SH-SY5Y (cell line): ENCODE results near the gene TMEM167B.

Experiments used
- GATA2 ChIP-seq: IDR thresholded peaks from 2 replicates; pipeline ENCODE4 v1.6.1; 2011; ENCODE audit warnings: mild to moderate bottlenecking, low read depth, low read length
- GATA3 ChIP-seq: IDR thresholded peaks from 2 replicates; pipeline ENCODE4 v1.6.1; 2011; ENCODE audit warnings: low read depth, mild to moderate bottlenecking, low read length, moderate library complexity

DNA sequence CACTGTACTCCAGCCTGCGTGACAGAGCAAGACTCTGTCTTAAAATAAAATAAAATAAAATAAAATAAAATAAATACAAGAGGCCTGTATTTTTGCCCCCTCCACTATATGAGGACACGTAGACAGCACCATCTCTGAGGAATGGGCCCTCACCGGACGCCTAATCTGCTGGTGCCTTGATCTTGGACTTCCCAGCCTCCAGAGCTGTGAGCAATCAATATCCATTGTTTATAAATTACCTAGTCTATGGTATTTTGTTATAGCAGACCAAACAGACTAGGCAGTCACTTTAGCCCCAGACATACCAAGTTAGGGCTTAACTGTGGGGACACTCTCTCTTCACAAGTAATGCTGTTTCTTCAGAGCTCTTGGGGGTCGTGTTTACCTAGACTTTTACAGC lies 29.8 kb downstream of the TMEM167B start:
- TF ChIP-seq GATA2 (no peak), GATA3 (no peak)
